SKM-1 (cell line): Measurements from ENCODE around the gene RUNX3.

Source experiments
- DNase-seq: peaks from one replicate; lab custom pipeline; 2025; ENCODE audit not compliant: unreplicated experiment; lab: John Stamatoyannopoulos, UW

The RUNX3 gene

DNA sequence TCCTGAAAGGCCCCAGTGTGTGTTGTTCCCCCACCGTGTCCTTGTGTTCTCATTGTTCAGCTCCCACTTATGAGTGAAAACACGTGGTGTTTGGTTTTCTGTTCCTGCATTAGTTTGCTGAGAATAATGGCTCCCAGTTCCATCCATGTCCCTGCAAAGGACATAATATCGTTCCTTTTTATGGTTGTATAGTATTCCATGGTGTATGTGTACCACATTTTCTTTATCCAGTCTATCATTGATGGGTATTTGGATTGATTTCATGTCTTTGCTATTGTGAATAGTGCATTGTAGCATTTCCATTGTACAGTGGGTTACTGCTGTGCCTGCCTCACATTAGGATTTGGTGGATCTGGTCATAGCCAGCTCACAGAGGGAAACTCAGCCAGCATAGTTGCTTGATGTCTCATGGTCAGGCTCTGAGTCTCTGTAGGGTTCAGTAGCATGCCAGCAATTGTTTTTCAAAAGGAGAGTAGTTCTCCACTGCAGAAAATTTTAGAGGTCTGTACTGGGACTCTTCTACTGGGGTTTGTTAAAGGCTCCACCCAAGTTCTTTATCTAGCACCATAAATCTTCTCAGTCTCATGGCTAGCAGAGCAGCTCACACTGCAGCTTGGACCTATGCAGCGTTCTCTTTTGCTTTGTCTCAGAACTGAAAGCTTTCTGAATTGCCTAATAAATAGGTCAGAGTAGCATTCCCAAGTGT is 41.0 kb downstream of the RUNX3 start:
- DNase-seq = no peak

DNA sequence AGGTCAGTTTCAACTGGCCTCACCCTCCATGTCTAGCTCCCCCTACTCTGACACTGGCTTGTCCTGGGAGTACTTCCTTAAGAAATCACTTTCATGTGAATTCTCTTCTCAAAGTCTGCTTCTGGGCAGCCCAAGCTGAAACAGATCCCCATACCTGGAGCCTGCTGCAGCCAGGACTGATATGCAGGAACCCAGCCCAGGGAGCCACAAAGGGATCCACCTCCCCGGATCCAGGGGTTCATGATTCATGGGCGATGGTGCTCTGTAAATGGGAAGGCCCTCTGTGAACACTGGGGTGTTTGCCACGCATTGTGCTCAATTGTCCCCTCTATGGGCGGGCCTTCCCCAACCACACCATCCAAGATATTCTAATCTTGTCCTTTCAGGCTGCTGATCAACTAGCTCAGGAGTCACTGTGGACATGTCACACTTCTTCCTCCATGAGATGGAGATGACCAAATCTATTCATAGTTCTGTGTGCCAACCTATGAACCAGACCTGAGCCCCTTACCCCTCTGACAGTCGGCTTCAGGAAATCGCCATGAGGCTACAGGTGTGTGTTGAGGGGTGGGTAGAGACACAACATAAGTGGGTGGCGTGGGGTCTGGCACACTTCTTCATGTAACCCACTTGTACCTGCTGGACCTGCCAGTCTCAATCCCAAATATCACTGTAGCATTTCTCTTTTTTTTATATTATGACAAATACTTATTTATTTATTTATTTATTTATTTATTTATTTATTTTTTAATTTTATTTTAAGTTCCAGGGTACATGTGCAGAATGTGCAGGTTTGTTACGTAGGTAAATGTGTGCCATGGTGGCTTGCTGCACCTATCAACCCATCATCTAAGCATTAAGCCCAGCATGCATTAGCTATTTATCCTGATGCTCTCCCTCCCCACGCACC is 41.8 kb downstream of the RUNX3 start:
- no peak for DNase-seq

DNA sequence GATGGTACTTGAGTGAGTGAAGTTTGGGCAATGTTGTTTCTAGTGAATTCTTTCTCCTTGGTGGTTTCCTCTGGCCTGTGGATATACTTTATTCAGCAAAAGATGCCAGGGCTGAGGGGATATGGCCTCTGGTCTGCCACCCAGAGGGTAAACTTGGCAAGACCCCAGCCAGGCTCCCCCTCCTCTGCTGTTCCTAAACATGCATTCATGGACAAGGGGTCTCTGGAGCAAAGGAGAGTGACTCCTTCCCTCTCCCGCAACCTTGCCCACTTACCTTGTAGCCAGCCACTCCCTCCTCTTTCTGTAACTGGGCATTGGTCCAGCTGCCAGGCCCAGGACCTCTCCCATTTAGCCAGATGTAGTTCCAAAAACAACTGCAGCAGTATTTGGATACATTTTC is 43.8 kb downstream of the RUNX3 start:
- DNase-seq = no peak

DNA sequence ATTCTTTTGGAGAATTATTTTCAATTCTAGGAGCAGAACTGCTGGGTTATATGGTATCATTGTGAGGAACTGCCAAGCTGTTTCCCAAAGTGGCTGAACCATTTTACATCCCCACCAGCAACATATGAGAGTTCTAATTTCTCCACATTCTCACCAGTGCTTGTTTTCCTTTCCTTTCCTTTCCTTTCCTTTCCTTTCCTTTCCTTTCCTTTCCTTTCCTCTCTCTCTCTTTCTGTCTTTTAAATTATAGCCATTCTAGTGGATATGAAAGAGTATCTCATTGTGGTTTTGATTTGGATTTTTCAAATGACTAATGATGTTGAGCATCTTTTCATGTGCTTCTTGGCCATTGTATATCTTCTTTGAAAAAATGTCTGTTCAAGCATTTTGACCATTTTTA is 45.3 kb downstream of the RUNX3 start:
- DNase-seq = no peak

GRCh38 chr1:24881034-24881433 is 49.0 kb downstream of the RUNX3 start:
- no peak for DNase-seq

- no peak for DNase-seq
These were observed 51.0 kb downstream of the RUNX3 start for GRCh38 chr1:24878775-24879742.

DNA sequence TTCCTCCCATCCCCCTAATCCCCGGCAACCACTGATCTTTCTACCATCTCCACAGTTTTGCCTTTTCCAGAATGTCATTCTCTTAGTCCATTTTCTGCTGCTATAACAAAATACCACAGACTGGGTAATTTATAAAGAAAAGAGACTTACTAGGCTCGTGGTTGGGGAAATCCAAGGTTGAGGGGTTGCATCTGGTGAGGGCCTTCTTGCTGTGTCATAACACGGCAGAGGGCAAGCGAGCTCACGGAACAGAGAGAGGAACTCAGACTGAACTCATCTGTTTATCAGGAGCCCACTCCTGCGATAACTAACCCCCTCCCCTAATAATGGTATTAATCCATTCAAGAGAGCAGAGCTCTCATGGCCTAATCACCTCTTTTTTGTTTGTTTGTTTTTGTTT is 52.0 kb downstream of the RUNX3 start:
- no peak for DNase-seq

DNA sequence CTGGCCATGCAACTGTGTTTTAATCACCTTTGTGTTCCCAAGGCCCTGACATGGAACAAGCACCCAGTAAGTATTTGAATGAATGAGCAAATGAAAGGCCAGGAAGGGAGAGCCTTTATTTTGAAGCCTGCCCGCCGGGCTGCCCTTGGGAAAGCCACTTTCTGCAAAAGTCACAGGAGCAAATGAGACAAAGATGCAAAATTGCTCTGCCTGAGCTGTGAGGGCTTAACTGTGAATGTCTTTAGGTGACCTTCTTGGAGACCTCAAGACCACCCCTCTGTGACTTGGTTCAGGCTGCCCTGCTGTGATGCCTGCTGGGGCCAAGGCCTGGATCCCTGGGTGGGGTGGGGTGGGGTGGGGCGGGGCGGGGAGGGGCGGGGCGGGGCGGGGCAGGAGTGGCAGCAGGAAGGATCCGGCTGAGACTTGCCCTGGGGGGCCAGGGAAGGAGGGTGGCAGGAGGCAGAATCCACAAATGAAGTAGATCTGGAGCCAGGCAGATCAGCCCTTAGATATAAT is 54.0 kb downstream of the RUNX3 start:
- DNase-seq = no peak

GRCh38 chr1:24875257-24875656 is 54.8 kb downstream of the RUNX3 start:
- no peak for DNase-seq

DNA sequence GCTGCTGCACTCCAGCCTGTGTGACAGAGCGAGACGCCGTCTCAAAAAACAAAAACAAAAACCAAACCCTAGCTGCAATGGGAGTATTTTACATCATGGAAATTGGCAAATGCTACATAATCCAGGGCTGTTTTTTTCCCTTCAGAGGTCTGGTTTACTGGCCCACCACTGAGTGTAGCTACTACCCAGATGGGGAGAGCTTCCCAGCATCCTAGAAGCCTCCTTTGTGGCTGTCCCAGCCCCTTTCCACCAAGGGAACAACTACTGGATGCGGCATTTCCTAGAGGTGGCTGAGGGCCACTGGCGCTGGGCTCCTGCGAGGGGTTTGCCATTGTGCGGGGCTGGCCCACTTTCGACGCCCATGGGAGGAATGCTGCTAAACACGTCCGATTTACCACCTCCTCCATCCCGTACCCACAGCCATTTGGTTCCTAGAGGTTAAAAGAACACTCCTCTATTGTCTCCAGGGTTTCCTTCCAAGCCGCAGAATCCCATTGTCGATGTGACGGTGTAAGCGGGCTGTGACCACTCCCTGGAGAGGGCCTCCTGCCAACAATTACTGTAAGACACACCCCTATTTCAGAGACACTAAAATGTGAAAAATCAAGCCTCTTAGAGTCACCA is 55.4 kb downstream of the RUNX3 start:
- DNase-seq = no peak

DNA sequence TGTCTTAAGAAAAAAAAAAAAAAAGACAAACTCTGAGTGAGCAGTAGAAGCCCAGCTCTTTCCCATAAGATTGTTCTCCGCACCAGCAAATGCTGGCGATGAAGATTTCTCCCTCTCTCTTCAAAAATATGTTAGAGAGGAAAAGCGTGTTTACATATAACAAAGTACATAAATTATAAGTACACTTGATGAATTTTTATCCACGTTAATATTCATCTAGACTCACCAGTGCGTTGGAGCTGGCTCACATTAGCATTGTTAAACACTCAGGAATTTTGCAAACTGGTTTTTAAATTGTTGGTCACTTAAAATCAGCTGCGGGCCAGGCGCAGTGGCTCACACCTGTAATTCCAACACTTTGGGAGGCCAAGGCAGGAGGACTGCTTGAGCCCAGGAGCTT is 56.0 kb downstream of the RUNX3 start:
- DNase-seq = no peak

- DNase-seq = no peak
These were observed 56.9 kb downstream of the RUNX3 start for GRCh38 chr1:24873148-24873547.

GRCh38 chr1:24872061-24872850 is 57.8 kb downstream of the RUNX3 start:
- DNase-seq = peak; percentile 76

GRCh38 chr1:24871306-24871901 is 58.7 kb downstream of the RUNX3 start:
- DNase-seq = no peak

GRCh38 chr1:24870551-24871195 is 59.4 kb downstream of the RUNX3 start:
- no peak for DNase-seq

- DNase-seq = no peak
These were observed 61.8 kb downstream of the RUNX3 start for GRCh38 chr1:24868016-24868875.

- no peak for DNase-seq
These were observed 62.8 kb downstream of the RUNX3 start for GRCh38 chr1:24867084-24867870.
